ENCODE data around the gene TSC22D2. TPM values are rescaled to one million over a fixed set of nuclear protein-coding genes. Genes with fewer than 3 reads are reported as not detected.

The TSC22D2 gene
- total RNA-seq, 6 experiments from 2014 or later: 10.3 to 30.4 (median 13.2) TPM

GRCh38 chr3:150451329-150452048 lies 43.4 kb downstream of the TSC22D2 start:
- Histone ChIP-seq H3K27me3 (no peaks in the 10 kb centered on the region), H3K9me3 (no peaks in the 10 kb centered on the region), H3K36me3 (no peaks in the 10 kb centered on the region), H3K27ac (no peak overlapping the region), H3K4me1 (peaks cover 0 to 10% (median 0%) of the 10 kb centered on the region in 4 donors), H3K4me3 (no peak overlapping the region)
- intact Hi-C loops (cut with DNase I): no loop called here
- WGBS (ENCODE audit: insufficient coverage, low coverage, low lambda C conversion rate, missing lambda C conversion rate): 75% methylated on average over 1 of the region's 1 CpG
- DNase-seq (no peak), ATAC-seq (no peak)
- TF ChIP-seq POLR2A (IDR thresholded peaks at IDR 0.05) (no peak), CTCF (IDR thresholded peaks at IDR 0.05) (no peak)

- Histone ChIP-seq H3K27ac (no peak overlapping the region), H3K4me3 (no peak overlapping the region), H3K27me3 (no peaks in the 10 kb centered on the region), H3K4me1 (peaks cover 0 to 10% (median 0%) of the 10 kb centered on the region in 4 donors), H3K36me3 (peaks cover 0 to 4% (median 1%) of the 10 kb centered on the region in 4 donors), H3K9me3 (no peaks in the 10 kb centered on the region)
- WGBS (ENCODE audit: insufficient coverage, low coverage, low lambda C conversion rate, missing lambda C conversion rate): 88% methylated on average over 4 of the region's 4 CpGs
- no peak for DNase-seq
- no peak for TF ChIP-seq POLR2A (IDR thresholded peaks at IDR 0.05)
- no peak for TF ChIP-seq CTCF (IDR thresholded peaks at IDR 0.05)
- intact Hi-C loops (cut with DNase I): no loop called here
- no peak for ATAC-seq
Observed at GRCh38 chr3:150453353-150453752, 45.3 kb downstream of the TSC22D2 start.

GRCh38 chr3:150454085-150454484 lies 46.0 kb downstream of the TSC22D2 start:
- H3K9me3 ChIP-seq: no peaks in the 10 kb centered on the region
- peaks cover 0 to 10% (median 0%) of the 10 kb centered on the region in 4 donors for H3K4me1 ChIP-seq
- 86% methylated on average over 2 of the region's 2 CpGs for WGBS (ENCODE audit: insufficient coverage, low coverage, low lambda C conversion rate, missing lambda C conversion rate)
- no peak for DNase-seq
- intact Hi-C loops (cut with DNase I): no loop called here
- no peak overlapping the region for H3K4me3 ChIP-seq
- no peaks in the 10 kb centered on the region for H3K27me3 ChIP-seq
- H3K36me3 ChIP-seq: peaks cover 0 to 9% (median 3%) of the 10 kb centered on the region in 4 donors
- no peak for ATAC-seq
- TF ChIP-seq POLR2A (IDR thresholded peaks at IDR 0.05): no peak
- TF ChIP-seq CTCF (IDR thresholded peaks at IDR 0.05): no peak
- H3K27ac ChIP-seq: no peak overlapping the region

GRCh38 chr3:150454622-150455021 lies 46.5 kb downstream of the TSC22D2 start:
- WGBS (ENCODE audit: insufficient coverage, low coverage, low lambda C conversion rate, missing lambda C conversion rate): 100% methylated on average over 1 of the region's 1 CpG

More at GRCh38 chr3:150454622-150455021, 46.5 kb downstream of the TSC22D2 start:
- Histone ChIP-seq H3K27me3 (no peaks in the 10 kb centered on the region), H3K36me3 (peaks cover 0 to 9% (median 4%) of the 10 kb centered on the region in 4 donors), H3K4me1 (peaks cover 0 to 10% (median 0%) of the 10 kb centered on the region in 4 donors), H3K4me3 (no peak overlapping the region), H3K27ac (no peak overlapping the region), H3K9me3 (no peaks in the 10 kb centered on the region)
- intact Hi-C loops (cut with DNase I): no loop called here
- no peak for ATAC-seq
- no peak for DNase-seq
- TF ChIP-seq POLR2A (IDR thresholded peaks at IDR 0.05): no peak
- TF ChIP-seq CTCF (IDR thresholded peaks at IDR 0.05): no peak

All from right lobe of liver (tissue), 6 donors.